ENCODE data around the gene DNAH10.

DNA sequence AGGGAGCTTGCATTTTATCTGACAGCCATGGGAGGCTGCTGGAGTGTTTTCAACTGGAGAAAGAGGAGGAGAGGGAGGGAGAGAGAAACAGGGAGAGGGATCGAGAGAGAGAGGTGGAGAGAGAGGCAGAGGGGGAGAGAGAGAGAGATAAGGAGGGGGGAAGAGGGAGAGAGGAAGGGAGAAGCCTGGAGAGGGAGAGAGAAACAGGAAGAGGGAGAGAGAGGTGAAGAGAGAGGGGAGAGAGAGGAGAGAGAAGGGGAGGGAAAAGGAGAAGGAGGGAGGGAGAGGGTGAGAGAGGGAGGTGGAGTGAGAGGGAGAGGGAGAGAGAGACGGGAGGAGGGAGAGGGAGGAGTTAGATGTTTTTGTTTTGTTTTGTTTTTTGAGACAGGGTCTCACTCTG is 45.6 kb downstream of the DNAH10 start:
- TF ChIP-seq YY1 (IDR thresholded peaks at IDR 0.05; ENCODE audit: insufficient read depth, insufficient read length), result no peak
- TF ChIP-seq ZNF274 (IDR thresholded peaks at IDR 0.05; ENCODE audit: low read depth, low read length), result no peak
